H1 (cell line): ENCODE measurements around the gene POTED.
"Not testable (repeated sequence)": the region's sequence is repeated elsewhere in the genome, so short reads cannot be mapped to it uniquely, and the experiment has no call there.

Source experiments
- CREB1 ChIP-seq: IDR thresholded peaks from 2 replicates; pipeline ENCODE4 v1.6.1; 2012; ENCODE audit warnings: inconsistent platforms
- CTCF ChIP-seq, 3 experiments: IDR thresholded peaks; 1 replicate in 2 of 3; 2 replicates in 1 of 3; pipeline versions ENCODE4 v1.5.1 to v1.6.1; 2011; ENCODE audit warnings: low read length in 3 of 3, mild to moderate bottlenecking in 3 of 3, inconsistent platforms in 2 of 3, low read depth in 1 of 3, moderate library complexity in 1 of 3; ENCODE audit not compliant: insufficient read depth in 1 of 3; ENCODE audit errors: control extremely low read depth in 1 of 3
- EP300 ChIP-seq, 2 experiments: IDR thresholded peaks; 1 replicate in 1 of 2; 2 replicates in 1 of 2; pipeline ENCODE4 v1.6.1; 2011 to 2012; ENCODE audit warnings: low read depth in 2 of 2, low read length in 2 of 2, mild to moderate bottlenecking in 2 of 2, borderline replicate concordance in 1 of 2, inconsistent platforms in 1 of 2, moderate library complexity in 1 of 2
- EZH2 ChIP-seq: fragments of 200-600 bp; sonication (generic); IDR thresholded peaks from 2 replicates; pipeline ENCODE4 v1.7.1; 2012; ENCODE audit warnings: low read depth, mild to moderate bottlenecking, moderate library complexity, low read length, inconsistent platforms; ENCODE audit not compliant: severe bottlenecking
- JUND ChIP-seq: IDR thresholded peaks from 2 replicates; pipeline ENCODE4 v1.6.1; 2011; ENCODE audit warnings: mild to moderate bottlenecking, improper control_type of control experiment, low read length
- POLR2AphosphoS5 ChIP-seq: IDR thresholded peaks from 2 replicates; pipeline ENCODE4 v1.6.1; 2011; ENCODE audit warnings: low read depth, low read length
- RBBP5 ChIP-seq: IDR thresholded peaks from 2 replicates; pipeline ENCODE4 v1.7.1; 2012; ENCODE audit warnings: low read depth, mild to moderate bottlenecking, inconsistent platforms, low read length, moderate library complexity, borderline replicate concordance
- SP1 ChIP-seq: IDR thresholded peaks from 2 replicates; pipeline ENCODE4 v1.6.1; 2011; ENCODE audit warnings: low read depth, low read length
- TCF12 ChIP-seq: IDR thresholded peaks from 2 replicates; pipeline ENCODE4 v1.6.1; 2011; ENCODE audit warnings: low read depth, mild to moderate bottlenecking, low read length
- YY1 ChIP-seq: IDR thresholded peaks from 2 replicates; pipeline ENCODE4 v1.6.1; 2011; ENCODE audit warnings: low read depth, mild to moderate bottlenecking, low read length
- TF ChIP-seq, protein P1 (sequence below): IDR thresholded peaks from 2 replicates; pipeline ENCODE4 v1.6.1; 2011; ENCODE audit warnings: low read length, improper control_type of control experiment

DNA sequence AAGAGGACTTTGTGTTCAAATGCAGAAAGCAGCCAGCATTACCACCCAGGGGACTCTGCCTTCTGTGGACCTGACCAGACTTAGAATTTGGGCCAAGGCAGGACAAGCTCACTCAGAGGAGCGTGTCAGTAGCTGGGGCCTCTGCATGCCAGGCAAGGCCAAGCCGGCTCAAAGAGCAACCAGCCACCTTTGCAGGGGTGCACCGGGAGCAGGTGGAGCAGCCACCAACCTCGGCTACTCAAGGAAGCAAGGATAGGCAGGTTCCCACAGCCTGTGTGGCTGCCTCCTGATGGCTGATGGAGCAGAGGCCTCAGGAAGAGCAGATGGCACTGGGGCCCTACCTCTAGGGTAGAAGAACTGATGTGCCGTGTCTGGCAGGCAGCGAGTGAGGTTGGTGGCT, 42.2 kb downstream of the POTED start:
- not testable (repeated sequence) for TF ChIP-seq YY1; CTCF (IDR thresholded peaks at IDR 0.05; ENCODE audit: control extremely low read depth in 1 of 3, insufficient read depth in 1 of 3, low read depth in 1 of 3, low read length in 3 of 3); CREB1; SP1; EP300 (IDR thresholded peaks at IDR 0.05; ENCODE audit: borderline replicate concordance in 1 of 2, low read depth in 2 of 2, low read length in 2 of 2); POLR2AphosphoS5; JUND; RBBP5; EZH2; TCF12
- TF ChIP-seq, protein P1, sequence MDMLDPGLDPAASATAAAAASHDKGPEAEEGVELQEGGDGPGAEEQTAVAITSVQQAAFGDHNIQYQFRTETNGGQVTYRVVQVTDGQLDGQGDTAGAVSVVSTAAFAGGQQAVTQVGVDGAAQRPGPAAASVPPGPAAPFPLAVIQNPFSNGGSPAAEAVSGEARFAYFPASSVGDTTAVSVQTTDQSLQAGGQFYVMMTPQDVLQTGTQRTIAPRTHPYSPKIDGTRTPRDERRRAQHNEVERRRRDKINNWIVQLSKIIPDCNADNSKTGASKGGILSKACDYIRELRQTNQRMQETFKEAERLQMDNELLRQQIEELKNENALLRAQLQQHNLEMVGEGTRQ: not testable (repeated sequence)
